H1 (cell line): ENCODE data around the gene MAN1A2. TPM values are rescaled to one million over a fixed set of nuclear protein-coding genes. Genes with fewer than 3 reads are reported as not detected.

Experiments used
- CTCF ChIA-PET: fragments of 300-600 bp; sonication (Branson Sonifier 250); formaldehyde crosslinking; loops from one replicate; lab custom pipeline; 2021; ENCODE audit not compliant: partially characterized antibody; lab: Charles Lee
- POLR2A ChIA-PET: fragments of 300-600 bp; sonication (Branson Sonifier 250); formaldehyde crosslinking; loops from one replicate; lab custom pipeline; 2021; ENCODE audit warnings: inconsistent platforms; ENCODE audit not compliant: partially characterized antibody; lab: Charles Lee
- DNase-seq, 2 experiments: peaks; one replicate each; pipeline versions ENCODE4 v3.0.0 to v3.0.0-alpha.2; 2010 to 2022; ENCODE audit warnings: low spot score in 2 of 2, low read depth in 1 of 2, mixed read lengths in 1 of 2
- FAIRE-seq: peaks from 2 replicates; lab custom pipeline; 2011; peaks lifted over from hg19 to GRCh38; lab: Jason Lieb, UNC
- H2AFZ ChIP-seq: 2 replicates; pipeline ENCODE4 v1.8.1; 2012; ENCODE audit warnings: low read length, inconsistent platforms
- H2AK5ac ChIP-seq: 2 replicates; pipeline ENCODE4 v1.6.1; 2013; ENCODE audit warnings: low read depth, low read length
- H2BK120ac ChIP-seq: replicated peaks from 2 replicates; pipeline ENCODE3; 2013; ENCODE audit warnings: low read depth, low read length, inconsistent platforms
- H2BK12ac ChIP-seq: 2 replicates; pipeline ENCODE4 v1.6.1; 2013; ENCODE audit warnings: low read depth, low read length
- H2BK15ac ChIP-seq: 2 replicates; pipeline ENCODE4 v1.6.1; 2013; ENCODE audit warnings: low read length
- H2BK20ac ChIP-seq: 2 replicates; pipeline ENCODE4 v1.6.1; 2013; ENCODE audit warnings: low read length
- H2BK5ac ChIP-seq: 2 replicates; pipeline ENCODE4 v1.6.1; 2013; ENCODE audit warnings: low read depth, low read length
- H3K14ac ChIP-seq: 2 replicates; pipeline ENCODE4 v1.6.1; 2013; ENCODE audit warnings: inconsistent platforms; ENCODE audit not compliant: insufficient read length
- H3K18ac ChIP-seq: 2 replicates; pipeline ENCODE4 v1.6.1; 2013; ENCODE audit warnings: low read length; ENCODE audit errors: extremely low read depth
- H3K23ac ChIP-seq: 2 replicates; pipeline ENCODE4 v1.6.1; 2013; ENCODE audit warnings: inconsistent platforms; ENCODE audit not compliant: insufficient read length
- H3K23me2 ChIP-seq: 2 replicates; pipeline ENCODE4 v1.6.1; 2013; ENCODE audit warnings: low read depth, low read length
- H3K27ac ChIP-seq: 2 replicates; pipeline ENCODE4 v1.6.1; 2011; ENCODE audit warnings: low read depth, low read length, inconsistent platforms
- H3K27me3 ChIP-seq, 4 experiments: replicated peaks in 1 of 4; 1 replicate in 1 of 4; 2 replicates in 3 of 4; pipeline versions ENCODE4 v1.6.1 to v1.8.1; 2011 to 2013; ENCODE audit warnings: low read length in 3 of 4, mild to moderate bottlenecking in 3 of 4, inconsistent platforms in 2 of 4, mixed read lengths in 2 of 4, moderate library complexity in 1 of 4; ENCODE audit not compliant: control insufficient read depth in 3 of 4, insufficient read depth in 3 of 4; ENCODE audit errors: extremely low read depth in 1 of 4
- H3K36me3 ChIP-seq, 4 experiments: 2 replicates each; pipeline versions ENCODE4 v1.6.1 to v1.8.1; 2011 to 2013; ENCODE audit warnings: mild to moderate bottlenecking in 4 of 4, low read length in 3 of 4, moderate library complexity in 2 of 4, control low read depth in 1 of 4, inconsistent platforms in 1 of 4; ENCODE audit not compliant: insufficient read depth in 4 of 4, control insufficient read depth in 2 of 4
- H3K4ac ChIP-seq: replicated peaks from 2 replicates; pipeline ENCODE3; 2013; ENCODE audit warnings: low read length, low read depth, mixed read lengths, inconsistent platforms; ENCODE audit not compliant: insufficient read length
- H3K4me1 ChIP-seq, 4 experiments: replicated peaks in 1 of 4; 1 replicate in 1 of 4; 2 replicates in 3 of 4; pipeline versions ENCODE4 v1.6.1 to v1.8.1; 2011 to 2013; ENCODE audit warnings: low read length in 3 of 4, inconsistent platforms in 2 of 4, mixed read lengths in 1 of 4; ENCODE audit not compliant: insufficient read depth in 4 of 4, control insufficient read depth in 3 of 4
- H3K4me2 ChIP-seq, 2 experiments: 2 replicates each; pipeline versions ENCODE4 v1.6.1 to v1.8.1; 2011 to 2013; ENCODE audit warnings: low read depth in 2 of 2, low read length in 2 of 2, control low read depth in 1 of 2, inconsistent platforms in 1 of 2, mild to moderate bottlenecking in 1 of 2; ENCODE audit not compliant: insufficient read depth in 1 of 2
- H3K4me3 ChIP-seq, 4 experiments: fragments of 200-600, 300-600 bp in 1 of 4; sonication (generic), shearing (Covaris generic), sonication (Bioruptor Twin) in 1 of 4; 2 replicates each; pipeline versions ENCODE4 v1.5.1 to v1.8.1; 2011 to 2016; ENCODE audit warnings: low read length in 4 of 4, low read depth in 3 of 4, control low read depth in 2 of 4, inconsistent platforms in 2 of 4, mild to moderate bottlenecking in 2 of 4, mixed read lengths in 1 of 4, moderate library complexity in 1 of 4; ENCODE audit not compliant: insufficient read depth in 2 of 4; ENCODE audit errors: extremely low read depth in 1 of 4
- H3K56ac ChIP-seq: replicated peaks from 2 replicates; pipeline ENCODE3; 2013; ENCODE audit warnings: low read depth, mild to moderate bottlenecking, mixed read lengths, low read length, inconsistent platforms; ENCODE audit not compliant: insufficient read length
- H3K79me1 ChIP-seq: 2 replicates; pipeline ENCODE4 v1.6.1; 2013; ENCODE audit warnings: low read depth, low read length, control low read depth
- H3K79me2 ChIP-seq, 2 experiments: 2 replicates each; pipeline versions ENCODE4 v1.6.1 to v1.8.1; 2012 to 2013; ENCODE audit warnings: low read length in 2 of 2, mild to moderate bottlenecking in 2 of 2, inconsistent platforms in 1 of 2; ENCODE audit not compliant: insufficient read depth in 2 of 2, control insufficient read depth in 1 of 2
- H3K9ac ChIP-seq, 4 experiments: replicated peaks in 1 of 4; 1 replicate in 1 of 4; 2 replicates in 3 of 4; pipeline versions ENCODE4 v1.6.1 to v1.8.1; 2011 to 2013; ENCODE audit warnings: low read depth in 3 of 4, low read length in 3 of 4, control low read depth in 2 of 4, mild to moderate bottlenecking in 2 of 4, moderate library complexity in 2 of 4, inconsistent platforms in 1 of 4; ENCODE audit errors: extremely low read depth in 1 of 4
- H3K9me3 ChIP-seq, 2 experiments: 2 replicates each; pipeline versions ENCODE4 v1.6.1 to v1.8.1; 2012 to 2013; ENCODE audit warnings: mild to moderate bottlenecking in 2 of 2, moderate library complexity in 2 of 2, control low read depth in 1 of 2, inconsistent platforms in 1 of 2, low read depth in 1 of 2, low read length in 1 of 2, mixed read lengths in 1 of 2; ENCODE audit not compliant: insufficient read depth in 2 of 2
- H4K20me1 ChIP-seq, 2 experiments: replicated peaks in 1 of 2; 2 replicates each; pipeline versions ENCODE3 to v1.8.1; 2011 to 2013; ENCODE audit warnings: inconsistent platforms in 2 of 2, low read length in 2 of 2, mild to moderate bottlenecking in 1 of 2; ENCODE audit not compliant: insufficient read depth in 2 of 2, control insufficient read depth in 1 of 2
- H4K5ac ChIP-seq: 2 replicates; pipeline ENCODE4 v1.6.1; 2013; ENCODE audit warnings: low read length, low read depth, mixed read lengths, inconsistent platforms; ENCODE audit not compliant: insufficient read length
- H4K8ac ChIP-seq: 2 replicates; pipeline ENCODE4 v1.8.0; 2013; ENCODE audit warnings: mild to moderate bottlenecking, moderate library complexity, low read length, inconsistent platforms; ENCODE audit not compliant: insufficient read depth; ENCODE audit errors: extremely low read depth
- H4K91ac ChIP-seq: replicated peaks from 2 replicates; pipeline ENCODE3; 2013; ENCODE audit warnings: low read length, mixed read lengths, inconsistent platforms; ENCODE audit not compliant: insufficient read length
- BRCA1 ChIP-seq: IDR thresholded peaks from 2 replicates; pipeline ENCODE4 v1.6.1; 2012; ENCODE audit warnings: low read depth, low read length, improper control_type of control experiment
- EP300 ChIP-seq, 2 experiments: IDR thresholded peaks; 1 replicate in 1 of 2; 2 replicates in 1 of 2; pipeline ENCODE4 v1.6.1; 2011 to 2012; ENCODE audit warnings: low read depth in 2 of 2, low read length in 2 of 2, mild to moderate bottlenecking in 2 of 2, borderline replicate concordance in 1 of 2, inconsistent platforms in 1 of 2, moderate library complexity in 1 of 2
- GTF2F1 ChIP-seq: IDR thresholded peaks from 2 replicates; pipeline ENCODE4 v1.6.1; 2012; ENCODE audit warnings: low read depth, low read length, improper control_type of control experiment, borderline replicate concordance
- KDM1A ChIP-seq: fragments of 200-600, 300-600 bp; sonication (generic); IDR thresholded peaks from 2 replicates; pipeline ENCODE4 v1.7.1; 2016; ENCODE audit warnings: mild to moderate bottlenecking, low read length, borderline replicate concordance
- KDM5A ChIP-seq: fragments of 200-600 bp; IDR thresholded peaks from 2 replicates; pipeline ENCODE4 v1.7.1; 2012; ENCODE audit warnings: mild to moderate bottlenecking, low read length, inconsistent platforms, mixed read lengths
- POLR2AphosphoS5 ChIP-seq: IDR thresholded peaks from 2 replicates; pipeline ENCODE4 v1.6.1; 2011; ENCODE audit warnings: low read depth, low read length
- SP2 ChIP-seq: IDR thresholded peaks from 2 replicates; pipeline ENCODE4 v1.6.1; 2012; ENCODE audit warnings: mild to moderate bottlenecking, low read length, inconsistent platforms
- SRF ChIP-seq: IDR thresholded peaks from 2 replicates; pipeline ENCODE4 v1.6.1; 2011; ENCODE audit warnings: mild to moderate bottlenecking, low read depth, low read length, moderate library complexity
- TAF7 ChIP-seq: optimal IDR thresholded peaks from 2 replicates; pipeline ENCODE3; 2011; ENCODE audit warnings: low read depth, mild to moderate bottlenecking, inconsistent platforms, low read length, moderate library complexity, borderline replicate concordance
- TBP ChIP-seq: IDR thresholded peaks from 2 replicates; pipeline ENCODE4 v1.6.1; 2011; ENCODE audit warnings: low read depth, low read length, improper control_type of control experiment
- WGBS, 2 experiments: shearing (Covaris generic) in 1 of 2; methylation state at CpG; one replicate each; pipeline versions ENCODE4 v1.1.6 to v1.1.7; 2013 to 2015; ENCODE audit warnings: low lambda C conversion rate in 2 of 2, mixed read lengths in 2 of 2, inconsistent platforms in 1 of 2, low coverage in 1 of 2, missing lambda C conversion rate in 1 of 2; ENCODE audit not compliant: insufficient replicate concordance in 2 of 2, insufficient coverage in 1 of 2, insufficient read length in 1 of 2; ENCODE audit errors: extremely low coverage in 1 of 2, missing lambda C conversion rate in 1 of 2; 5-methylcytosine and 5-hydroxymethylcytosine counted together
- polyA plus RNA-seq, 7 experiments: library from polyadenylated mRNA; depleted of rRNA in 3 of 7; stranded (reverse) in 5 of 7; unstranded in 2 of 7; fragments of >200 nt in 5 of 7; fragments of 200-250 nt in 2 of 7; gene quantifications; 1 replicate in 5 of 7; 2 replicates in 1 of 7; 4 replicates in 1 of 7; pipeline versions ENCODE4 v1.2.1 to v1.2.3, GENCODE V29; 2011 to 2013; ENCODE audit warnings: missing spikeins in 2 of 7, mixed read lengths in 2 of 7
- total RNA-seq: library from RNA; stranded (reverse); fragmentation: NEBNext Ultra II Directional; extraction: Animal tissue kit (Norgen Biotek cat#: 25700); gene quantifications from 2 replicates; pipeline ENCODE4 v1.2.1, GENCODE V29; 2021
- TF ChIP-seq, protein P1 (sequence below): IDR thresholded peaks from 2 replicates; pipeline ENCODE4 v1.6.1; 2012; ENCODE audit warnings: inconsistent platforms
- TF ChIP-seq, protein P2 (sequence below): IDR thresholded peaks from 2 replicates; pipeline ENCODE4 v1.6.1; 2011; ENCODE audit warnings: low read depth, mild to moderate bottlenecking, low read length; ENCODE audit not compliant: insufficient read depth

Gene MAN1A2
- total and polyA plus RNA-seq, 2 of the 8 experiments (the other 6 are each of a cell fraction or from before 2014, with no cell fraction given): 5.5 to 18.8 TPM

GRCh38 chr1:117398957-117399356 lies 31.7 kb downstream of the MAN1A2 start:
- TF ChIP-seq TBP: no peak
- no peak for TF ChIP-seq SRF
- TF ChIP-seq, protein P1, sequence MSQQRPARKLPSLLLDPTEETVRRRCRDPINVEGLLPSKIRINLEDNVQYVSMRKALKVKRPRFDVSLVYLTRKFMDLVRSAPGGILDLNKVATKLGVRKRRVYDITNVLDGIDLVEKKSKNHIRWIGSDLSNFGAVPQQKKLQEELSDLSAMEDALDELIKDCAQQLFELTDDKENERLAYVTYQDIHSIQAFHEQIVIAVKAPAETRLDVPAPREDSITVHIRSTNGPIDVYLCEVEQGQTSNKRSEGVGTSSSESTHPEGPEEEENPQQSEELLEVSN: no peak
- TF ChIP-seq GTF2F1: no peak
- TF ChIP-seq TAF7: no peak
- TF ChIP-seq, protein P2, sequence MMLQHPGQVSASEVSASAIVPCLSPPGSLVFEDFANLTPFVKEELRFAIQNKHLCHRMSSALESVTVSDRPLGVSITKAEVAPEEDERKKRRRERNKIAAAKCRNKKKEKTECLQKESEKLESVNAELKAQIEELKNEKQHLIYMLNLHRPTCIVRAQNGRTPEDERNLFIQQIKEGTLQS: no peak
- TF ChIP-seq SP2: no peak
- no peak for TF ChIP-seq BRCA1
- no peak for TF ChIP-seq KDM5A
- TF ChIP-seq KDM1A: no peak
- TF ChIP-seq EP300 (IDR thresholded peaks at IDR 0.05; ENCODE audit: borderline replicate concordance in 1 of 2, low read depth in 2 of 2, low read length in 2 of 2): no peak
- no peak for TF ChIP-seq POLR2AphosphoS5
- 76% methylated on average over 6 of the region's 6 CpGs; no CpG with 5 or more reads in 1 of the 2 experiments for WGBS, 2 experiments
- Histone ChIP-seq H2AK5ac (no peak overlapping the region), H4K91ac (no peak overlapping the region), H4K5ac (no peak overlapping the region), H3K23ac (no peak overlapping the region), H4K20me1 (no peaks in the 10 kb centered on the region), H3K23me2 (no peaks in the 10 kb centered on the region), H4K8ac (no peak overlapping the region), H2BK5ac (no peak overlapping the region), H3K9ac (no peak overlapping the region), H3K9me3 (peaks cover 5 to 10% of the 10 kb centered on the region in 2 experiments; a peak in 2 of 4 replicates), H3K36me3 (peaks cover 0 to 8% (median 3%) of the 10 kb centered on the region in 4 experiments; a peak in 3 of 8 replicates), H3K18ac (no peak overlapping the region), H3K4me1 (no peaks in the 10 kb centered on the region), H3K4me2 (no peak overlapping the region), H2BK20ac (no peak overlapping the region), H2AFZ (no peak overlapping the region), H3K79me2 (peaks cover 0 to 3% of the 10 kb centered on the region in 2 experiments; a peak in 1 of 4 replicates), H2BK15ac (no peak overlapping the region), H3K4me3 (no peak overlapping the region), H3K56ac (no peak overlapping the region), H3K27ac (no peak overlapping the region), H3K4ac (no peak overlapping the region), H3K79me1 (no peaks in the 10 kb centered on the region; the same call in 1 of the 2 replicates), H2BK12ac (no peak overlapping the region), H2BK120ac (no peak overlapping the region), H3K14ac (no peak overlapping the region), H3K27me3 (no peaks in the 10 kb centered on the region)
- POLR2A ChIA-PET: no interaction called here
- CTCF ChIA-PET: interaction anchor here (0.6 kb wide), 1 partner anchor 48 kb away, joined by 4 read pairs; no protein-coding TSS in a partner anchor
- FAIRE-seq: no peak
- DNase-seq: no peak
